GM21529 (cell line): Measurements from ENCODE around the gene TMCO1.
"Not testable (repeated sequence)": the region's sequence is repeated elsewhere in the genome, so short reads cannot be mapped to it uniquely, and the experiment has no call there.

Experiments
- ATAC-seq: cut with Tn5 transposase; IDR thresholded peaks from one replicate; pipeline ENCODE4 v1.9.1; 2021; ENCODE audit not compliant: unreplicated experiment

The TMCO1 gene

GRCh38 chr1:165747632-165748447 lies 20.8 kb downstream of the TMCO1 start:
- ATAC-seq, result no peak

DNA sequence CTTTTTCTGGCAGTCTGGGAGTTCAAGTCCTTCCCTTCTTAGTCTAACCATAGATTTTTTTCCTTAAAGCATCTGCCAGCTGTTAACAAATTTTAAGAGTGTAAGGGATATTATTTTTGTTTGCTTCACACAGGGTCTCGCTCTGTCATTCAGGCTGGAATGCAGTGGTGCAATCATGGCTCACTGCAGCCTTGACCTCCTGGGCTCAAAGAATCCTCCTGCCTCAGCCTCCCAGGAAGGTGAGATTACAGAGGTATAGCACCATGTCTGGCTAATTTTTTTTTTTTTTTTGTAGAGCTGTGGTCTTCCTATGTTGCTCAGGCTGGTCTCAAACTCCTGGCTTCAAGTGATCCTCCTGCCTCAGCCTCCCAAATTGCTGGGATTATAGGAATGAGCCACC lies 23.8 kb downstream of the TMCO1 start:
- not testable (repeated sequence) for ATAC-seq

GRCh38 chr1:165742194-165742593 lies 26.5 kb downstream of the TMCO1 start:
- no peak for ATAC-seq

DNA sequence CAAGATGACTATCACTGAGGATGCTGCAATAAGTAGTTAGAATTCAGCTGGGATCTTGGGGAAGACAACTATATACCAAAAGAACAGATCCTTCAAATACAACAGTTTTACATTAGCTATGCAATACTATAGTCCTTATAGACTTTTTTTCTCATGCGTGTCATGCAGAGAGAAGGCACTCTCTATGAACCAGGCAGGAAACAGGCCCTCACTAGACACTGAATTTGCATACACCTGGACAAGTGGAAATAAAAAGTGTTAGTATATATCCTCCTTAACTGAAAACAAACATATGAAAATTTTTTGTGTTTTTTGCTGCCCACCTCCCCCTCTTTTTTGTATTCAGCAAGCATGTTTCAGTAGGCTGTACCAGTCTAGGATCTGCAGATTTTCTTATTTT lies 29.9 kb downstream of the TMCO1 start:
- peak; percentile 99 for ATAC-seq

GRCh38 chr1:165737196-165737595 lies 31.5 kb downstream of the TMCO1 start:
- ATAC-seq, result no peak

DNA sequence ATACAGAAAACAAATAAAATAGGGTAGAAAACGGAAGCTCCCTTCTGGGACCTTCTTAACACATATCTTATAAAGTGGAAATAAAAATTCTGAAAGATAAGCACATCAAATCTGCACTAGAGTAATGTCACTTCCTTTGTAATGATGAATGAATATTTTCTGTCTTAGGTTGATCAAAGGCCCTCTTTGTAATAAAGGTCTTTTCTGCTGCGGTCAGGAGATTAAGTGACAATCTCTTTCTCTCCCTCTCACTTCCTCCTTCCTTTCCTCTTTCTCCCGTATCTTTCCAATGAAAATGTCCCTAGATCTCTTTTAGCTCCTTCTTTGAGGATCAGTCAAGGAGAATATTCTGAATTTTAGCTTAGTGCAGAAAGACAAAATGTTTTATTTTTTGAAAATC lies 33.8 kb downstream of the TMCO1 start:
- ATAC-seq, result no peak

DNA sequence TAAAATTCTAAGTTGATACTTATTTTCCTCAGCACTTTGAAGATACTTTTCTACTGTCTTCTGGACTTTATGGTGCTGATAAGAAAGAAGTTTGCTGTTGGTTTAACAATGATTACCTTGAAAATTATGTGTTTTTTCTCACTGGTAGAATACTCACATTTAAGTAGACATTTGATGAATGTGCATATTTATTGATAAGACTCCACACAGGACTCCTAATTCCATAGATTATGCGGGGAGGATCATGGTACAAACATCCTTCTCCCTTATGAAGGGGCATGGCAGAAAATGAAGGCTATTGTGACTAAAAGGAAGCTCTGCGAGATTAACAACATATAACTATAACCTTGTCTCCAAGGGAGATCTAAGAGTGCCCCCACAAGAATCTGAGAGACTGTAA lies 41.8 kb downstream of the TMCO1 start:
- ATAC-seq, result no peak

- ATAC-seq, result no peak
Observed at GRCh38 chr1:165726169-165726568, 42.5 kb downstream of the TMCO1 start.

- ATAC-seq, result peak; percentile 67
Observed at GRCh38 chr1:165717918-165718515, 50.7 kb downstream of the TMCO1 start.

GRCh38 chr1:165716265-165717051 lies 52.2 kb downstream of the TMCO1 start:
- ATAC-seq, result not testable (repeated sequence)

DNA sequence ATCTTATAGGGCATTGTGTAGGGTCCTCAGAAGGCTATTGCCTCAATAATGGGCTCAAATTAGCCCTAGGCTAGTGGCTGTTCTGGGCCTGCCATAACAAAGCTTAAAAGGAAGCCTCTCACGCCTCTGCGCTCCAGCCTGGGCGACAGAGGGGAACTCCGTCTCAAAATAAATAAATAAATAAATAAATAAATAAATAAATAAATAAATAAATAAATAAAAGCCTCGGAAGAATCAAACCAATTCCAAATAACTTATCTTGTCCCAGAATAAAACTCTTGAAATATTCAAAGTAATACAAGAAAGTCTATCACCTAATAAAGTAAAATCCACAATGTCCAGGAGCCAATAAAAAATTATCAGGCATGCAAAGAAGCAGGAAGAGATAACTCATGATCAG lies 55.9 kb downstream of the TMCO1 start:
- no peak for ATAC-seq

DNA sequence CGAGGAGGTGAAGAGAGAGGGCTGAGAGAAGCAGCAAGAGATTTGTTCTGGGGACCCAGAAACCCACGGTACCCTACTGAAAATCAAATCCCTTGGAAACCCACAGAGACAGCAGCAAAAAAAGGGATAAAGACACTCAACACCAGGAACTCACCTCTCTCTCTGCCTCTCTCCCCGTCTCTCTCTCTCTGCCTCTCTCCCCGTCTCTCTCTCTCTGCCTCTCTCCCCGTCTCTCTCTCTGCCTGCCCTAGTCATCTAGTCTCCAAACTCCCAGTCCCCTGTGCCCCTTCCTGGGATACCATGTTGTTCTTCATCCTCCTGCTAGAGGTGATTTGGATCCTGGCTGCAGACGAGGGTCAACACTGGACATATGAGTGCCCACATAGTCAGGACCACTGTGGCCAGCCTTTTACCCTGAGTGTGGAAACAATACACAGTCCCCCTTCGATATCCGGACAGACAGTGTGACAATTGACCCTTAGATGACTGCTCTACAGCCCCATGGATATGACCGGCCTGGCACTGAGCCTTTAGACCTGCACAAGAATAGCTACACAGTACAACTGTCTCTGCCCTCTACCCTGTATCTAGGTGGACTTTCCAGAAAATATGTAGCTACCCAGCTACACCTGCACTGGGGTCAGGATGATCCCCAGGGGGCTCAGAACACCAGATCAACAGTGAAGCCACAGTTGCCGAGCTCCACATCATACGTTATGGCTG lies 60.5 kb downstream of the TMCO1 start:
- ATAC-seq, result no peak

- no peak for ATAC-seq
Observed at GRCh38 chr1:165703648-165704047, 65.0 kb downstream of the TMCO1 start.

DNA sequence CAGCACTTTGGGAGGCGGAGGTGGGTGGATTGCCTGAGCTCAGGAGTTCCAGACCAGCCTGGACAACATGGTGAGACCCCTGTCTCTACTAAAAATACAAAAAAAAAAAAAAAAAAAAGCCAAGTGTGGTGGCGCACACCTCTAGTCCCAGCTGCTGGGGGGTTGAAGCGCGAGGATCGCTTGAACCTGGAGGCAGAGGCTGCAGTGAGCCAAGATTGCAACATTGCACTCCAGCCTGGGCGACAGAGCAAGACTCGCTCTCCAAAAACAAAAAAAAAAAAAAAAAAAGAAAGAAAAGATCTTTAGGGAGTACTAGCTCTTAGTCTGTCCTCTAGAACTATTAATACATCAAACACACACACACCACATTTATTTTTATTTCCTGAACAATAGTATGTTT lies 66.7 kb downstream of the TMCO1 start:
- not testable (repeated sequence) for ATAC-seq

- ATAC-seq, result no peak
Observed at GRCh38 chr1:165699577-165699976, 69.1 kb downstream of the TMCO1 start.

DNA sequence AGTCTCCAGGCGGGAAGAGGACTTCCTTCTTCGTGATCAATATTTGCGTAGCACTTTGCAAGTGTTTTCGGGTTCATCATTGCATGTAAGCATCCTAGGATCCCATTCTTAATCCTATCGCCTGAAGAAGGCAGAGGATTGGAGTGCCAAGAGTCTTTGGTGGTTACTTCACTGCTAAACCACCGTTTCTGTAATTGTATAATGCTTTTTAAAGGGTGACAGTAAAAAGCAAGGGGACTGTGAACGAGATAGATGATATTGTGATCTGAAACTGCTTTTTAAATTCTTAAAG lies 70.0 kb downstream of the TMCO1 start:
- ATAC-seq, result no peak

DNA sequence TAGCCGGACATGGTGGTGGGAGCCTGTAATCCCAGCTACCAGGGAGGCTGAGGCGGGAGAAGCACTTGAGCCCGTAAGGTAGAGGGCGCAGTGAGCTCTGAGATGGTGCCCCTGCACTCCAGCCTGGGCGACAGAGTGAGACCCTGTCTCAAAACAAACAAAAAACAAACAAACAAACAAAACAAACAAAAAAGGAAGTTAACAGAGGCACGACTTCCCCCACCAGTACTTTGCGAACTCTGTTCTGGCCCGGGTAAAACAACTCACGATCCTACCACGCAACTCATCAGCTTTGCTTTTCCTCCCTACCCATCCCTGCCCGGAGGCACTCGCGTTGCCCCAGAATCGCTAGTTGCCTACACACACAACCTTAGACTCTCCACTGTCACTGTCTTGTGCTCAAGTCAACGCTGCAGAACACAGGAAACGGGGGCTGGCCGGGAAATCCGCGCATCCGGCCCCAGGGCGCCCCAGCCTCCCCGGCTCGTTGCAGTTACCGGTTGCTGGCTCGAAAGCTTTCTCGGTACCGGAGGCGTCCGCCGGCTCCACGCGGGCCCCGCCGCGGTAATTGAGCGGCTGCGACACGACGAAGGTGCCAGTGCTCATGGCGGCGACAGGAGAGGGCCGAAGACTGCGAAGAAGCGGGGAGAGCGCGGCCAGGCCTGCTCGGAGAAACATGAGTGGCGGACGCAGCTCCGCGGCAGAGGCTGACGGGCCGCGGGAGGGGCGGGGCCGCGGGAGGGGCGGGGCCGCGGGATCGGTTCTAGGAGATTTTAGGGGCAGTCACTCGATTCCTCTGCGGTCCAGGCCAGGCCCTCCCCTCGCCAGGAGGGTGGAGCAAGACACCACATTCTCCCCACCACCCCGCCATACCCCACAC lies 70.5 kb downstream of the TMCO1 start, which contains the start of gene ALDH9A1:
Gene ALDH9A1 (minus strand): TSS at position 682 of the 880 bp plus-strand sequence. CDS start 4 bp downstream, at position 678.
- peak; percentile 91 for ATAC-seq

DNA sequence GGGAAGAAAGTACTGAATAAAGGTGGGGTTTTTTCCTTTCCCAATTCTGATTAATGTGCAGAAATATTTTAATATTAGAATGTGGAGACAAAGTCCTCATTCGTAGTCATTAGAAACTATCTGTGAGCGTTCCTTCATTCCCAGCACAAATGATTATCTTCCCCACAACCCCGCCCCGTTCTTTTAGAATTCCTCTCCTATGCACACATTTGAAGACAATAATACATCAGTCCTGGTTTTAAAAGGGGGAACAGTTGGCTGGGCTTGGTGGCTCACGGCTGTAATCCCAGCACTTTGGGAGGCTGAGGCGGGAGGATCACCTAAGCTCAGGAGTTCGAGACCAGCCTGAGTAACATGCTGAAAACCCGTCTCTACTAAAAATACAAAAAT lies 71.2 kb downstream of the TMCO1 start:
- ATAC-seq, result no peak

- no peak for ATAC-seq
Observed at GRCh38 chr1:165696625-165697100, 72.0 kb downstream of the TMCO1 start.

- no peak for ATAC-seq
Observed at GRCh38 chr1:165695031-165695430, 73.6 kb downstream of the TMCO1 start.
